DMS153 (cell line): ENCODE data around the gene SIN3B.

Source experiments
- DNase-seq: peaks from one replicate; lab custom pipeline; 2025; lab: John Stamatoyannopoulos, UW

Gene SIN3B

DNA sequence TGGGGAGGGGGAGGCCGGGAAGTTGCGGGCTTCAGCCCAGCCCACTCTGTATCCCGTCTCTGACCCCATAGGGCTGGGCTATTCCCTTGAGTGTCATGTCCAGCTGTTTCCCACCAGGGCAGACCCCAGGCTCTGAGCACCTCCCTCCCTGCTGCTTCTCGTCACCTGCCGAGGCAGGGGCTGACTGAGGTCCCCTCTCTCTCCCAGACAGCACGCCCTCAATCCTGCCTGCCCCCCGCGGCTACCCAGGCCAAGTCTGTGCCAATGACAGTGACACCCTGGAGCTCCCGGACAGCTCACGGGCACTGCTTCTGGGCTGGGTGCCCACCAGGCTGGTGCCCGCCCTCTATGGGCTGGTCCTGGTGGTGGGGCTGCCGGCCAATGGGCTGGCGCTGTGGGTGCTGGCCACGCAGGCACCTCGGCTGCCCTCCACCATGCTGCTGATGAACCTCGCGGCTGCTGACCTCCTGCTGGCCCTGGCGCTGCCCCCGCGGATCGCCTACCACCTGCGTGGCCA is 60.2 kb downstream of the SIN3B start:
- no peak for DNase-seq

DNA sequence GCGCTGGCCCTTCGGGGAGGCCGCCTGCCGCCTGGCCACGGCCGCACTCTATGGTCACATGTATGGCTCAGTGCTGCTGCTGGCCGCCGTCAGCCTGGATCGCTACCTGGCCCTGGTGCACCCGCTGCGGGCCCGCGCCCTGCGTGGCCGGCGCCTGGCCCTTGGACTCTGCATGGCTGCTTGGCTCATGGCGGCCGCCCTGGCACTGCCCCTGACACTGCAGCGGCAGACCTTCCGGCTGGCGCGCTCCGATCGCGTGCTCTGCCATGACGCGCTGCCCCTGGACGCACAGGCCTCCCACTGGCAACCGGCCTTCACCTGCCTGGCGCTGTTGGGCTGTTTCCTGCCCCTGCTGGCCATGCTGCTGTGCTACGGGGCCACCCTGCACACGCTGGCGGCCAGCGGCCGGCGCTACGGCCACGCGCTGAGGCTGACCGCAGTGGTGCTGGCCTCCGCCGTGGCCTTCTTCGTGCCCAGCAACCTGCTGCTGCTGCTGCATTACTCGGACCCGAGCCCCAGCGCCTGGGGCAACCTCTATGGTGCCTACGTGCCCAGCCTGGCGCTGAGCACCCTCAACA is 60.8 kb downstream of the SIN3B start:
- no peak for DNase-seq

DNA sequence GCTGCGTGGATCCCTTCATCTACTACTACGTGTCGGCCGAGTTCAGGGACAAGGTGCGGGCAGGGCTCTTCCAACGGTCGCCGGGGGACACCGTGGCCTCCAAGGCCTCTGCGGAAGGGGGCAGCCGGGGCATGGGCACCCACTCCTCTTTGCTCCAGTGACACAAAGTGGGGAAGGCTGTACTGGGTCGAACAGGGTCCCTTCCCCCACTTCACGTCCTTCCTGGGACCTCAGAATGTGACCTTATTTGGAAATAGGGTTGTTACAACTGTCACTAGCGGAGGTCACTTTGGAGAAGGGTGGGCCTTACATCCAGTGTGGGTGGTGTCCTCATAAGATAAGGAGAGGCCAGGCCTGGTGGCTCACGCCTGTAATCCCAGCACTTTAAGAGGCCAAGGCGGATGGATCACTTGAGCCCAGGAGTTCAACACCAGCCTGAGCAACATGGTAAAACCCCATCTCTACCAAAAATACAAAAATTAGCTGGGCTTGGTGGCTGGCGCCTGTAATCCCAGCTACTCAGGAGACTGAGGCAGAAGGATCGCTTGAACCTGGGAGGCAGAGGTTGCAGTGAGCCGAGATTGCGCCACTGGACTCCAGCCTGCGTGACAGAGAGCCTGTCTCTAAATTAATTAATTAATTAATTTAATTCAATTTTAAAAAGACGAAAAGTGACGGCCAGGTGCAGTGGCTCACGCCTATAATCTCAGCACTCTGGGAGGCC is 61.4 kb downstream of the SIN3B start:
- no peak for DNase-seq

DNA sequence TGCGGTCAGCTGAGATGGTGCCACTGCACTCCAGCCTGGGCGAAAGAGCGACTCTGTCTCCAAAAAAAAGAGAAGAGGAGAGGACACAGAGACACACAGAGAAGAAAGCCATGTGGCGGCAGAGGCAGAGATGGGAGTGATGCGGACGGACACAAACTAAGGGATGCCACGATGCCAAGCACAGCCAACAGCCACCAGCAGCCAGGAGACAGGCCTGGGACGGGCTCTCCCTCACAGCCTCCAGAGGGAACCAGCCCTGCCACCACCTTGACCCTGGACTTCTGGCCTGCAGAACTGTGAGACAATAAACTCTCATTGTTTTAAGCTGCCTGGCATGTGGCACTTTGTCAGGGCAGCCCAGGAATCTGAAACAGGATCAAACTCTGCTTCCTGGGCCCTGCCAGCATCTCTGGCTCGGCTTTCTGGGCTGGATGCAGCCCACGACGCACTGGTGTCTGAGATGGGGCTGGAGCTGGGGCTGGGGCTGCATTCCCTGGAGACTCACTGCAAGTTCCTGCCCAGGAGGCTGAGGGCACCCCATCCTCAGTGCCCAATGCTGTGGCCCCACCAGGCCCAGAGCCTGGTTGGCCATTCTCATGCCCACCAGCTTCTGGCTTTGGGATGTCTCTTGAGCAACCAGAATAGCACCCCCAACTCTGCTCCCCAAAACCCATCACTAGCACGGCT is 62.6 kb downstream of the SIN3B start:
- DNase-seq: no peak

DNA sequence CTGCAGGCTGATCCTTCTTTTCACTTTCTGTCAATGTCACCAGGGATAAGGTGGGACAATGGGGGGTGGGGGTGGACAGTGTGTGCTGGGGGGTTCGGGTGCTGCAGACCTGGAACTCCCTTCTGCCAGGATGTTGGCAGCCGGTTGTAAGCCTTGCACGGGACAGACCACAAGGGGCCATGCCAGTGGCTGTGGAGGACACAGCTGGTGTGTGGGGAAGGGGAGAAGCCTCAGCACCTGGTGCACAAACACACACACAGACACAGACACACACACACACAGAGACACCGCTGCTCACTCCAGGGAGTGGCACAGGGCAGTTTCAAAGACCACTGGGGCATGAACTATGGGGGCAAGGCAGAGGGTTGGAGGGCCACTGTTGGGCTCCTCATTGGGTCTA is 63.2 kb downstream of the SIN3B start:
- no peak for DNase-seq

DNA sequence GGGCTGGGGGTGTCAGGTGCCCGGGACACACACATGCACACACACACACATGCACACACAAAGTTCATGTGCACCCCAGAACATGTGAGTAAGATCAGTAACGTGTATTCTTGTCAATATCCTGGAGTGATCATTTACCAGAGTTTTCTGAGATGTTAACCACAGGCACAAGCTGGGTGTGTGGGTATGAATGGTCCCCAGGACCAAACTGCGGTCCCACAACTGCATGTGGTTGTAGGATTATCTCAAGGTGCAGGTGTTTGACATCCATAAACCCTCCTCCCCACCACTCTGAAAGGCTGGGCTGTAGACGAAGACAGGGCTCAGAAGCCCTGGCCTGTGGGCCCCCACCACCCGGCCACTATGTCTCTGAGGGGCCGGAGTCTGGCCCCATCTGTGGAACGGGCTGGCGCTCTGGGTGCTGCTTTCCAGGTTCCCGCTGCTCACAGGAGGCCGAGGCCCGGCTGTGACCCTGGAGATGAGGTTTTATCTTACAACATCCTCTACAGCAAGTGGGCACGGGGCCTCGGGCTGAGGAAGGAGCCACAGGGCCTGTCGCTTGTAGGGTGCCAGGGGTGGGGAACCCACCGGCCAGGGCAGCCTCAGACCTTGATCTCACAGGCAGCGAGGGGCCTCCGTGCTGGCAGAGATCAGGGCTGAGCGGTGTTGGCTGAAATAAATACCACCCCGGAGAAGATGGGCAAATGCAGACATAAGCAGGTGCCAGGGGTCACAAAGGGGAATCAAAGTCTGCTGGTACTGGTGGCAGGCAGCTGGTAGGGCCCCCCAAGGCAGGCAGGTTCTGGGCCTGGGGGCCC is 63.9 kb downstream of the SIN3B start:
- DNase-seq: no peak

DNA sequence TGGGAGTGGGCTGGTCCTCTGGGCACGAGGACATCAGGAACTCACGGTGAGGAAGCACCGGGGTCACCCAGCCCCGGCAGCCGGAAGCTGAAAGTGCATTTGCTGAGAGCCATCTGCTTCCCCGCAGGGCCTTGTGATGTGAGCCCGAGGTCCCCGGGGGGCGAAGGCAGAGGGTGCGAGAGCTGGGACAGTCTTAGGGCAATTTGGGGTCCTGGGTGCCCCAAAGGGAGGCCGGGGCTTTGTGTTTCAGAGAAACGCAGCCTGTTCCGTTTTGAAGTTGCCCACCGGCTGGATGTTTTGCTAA is 64.4 kb downstream of the SIN3B start:
- DNase-seq: no peak

DNA sequence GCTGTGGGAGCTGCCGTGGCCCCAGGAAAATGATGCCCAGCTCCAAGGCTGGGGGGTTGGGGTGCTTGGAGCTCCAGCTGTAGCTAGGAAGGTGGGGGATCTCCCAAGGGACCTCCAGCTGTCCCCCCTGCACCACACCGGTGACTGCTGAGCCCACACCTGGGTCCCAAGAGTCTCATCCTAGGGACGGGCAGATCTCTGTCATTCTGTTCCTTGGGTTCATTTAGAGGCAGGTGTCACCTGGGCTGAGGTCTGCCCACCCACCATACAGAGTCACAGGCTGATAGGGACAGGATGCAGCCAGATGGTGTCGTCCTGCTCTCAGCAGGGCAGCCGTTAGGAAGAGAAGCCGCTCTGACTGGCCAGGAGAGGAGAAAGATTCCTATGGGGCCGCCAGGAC is 64.9 kb downstream of the SIN3B start:
- DNase-seq: no peak

DNA sequence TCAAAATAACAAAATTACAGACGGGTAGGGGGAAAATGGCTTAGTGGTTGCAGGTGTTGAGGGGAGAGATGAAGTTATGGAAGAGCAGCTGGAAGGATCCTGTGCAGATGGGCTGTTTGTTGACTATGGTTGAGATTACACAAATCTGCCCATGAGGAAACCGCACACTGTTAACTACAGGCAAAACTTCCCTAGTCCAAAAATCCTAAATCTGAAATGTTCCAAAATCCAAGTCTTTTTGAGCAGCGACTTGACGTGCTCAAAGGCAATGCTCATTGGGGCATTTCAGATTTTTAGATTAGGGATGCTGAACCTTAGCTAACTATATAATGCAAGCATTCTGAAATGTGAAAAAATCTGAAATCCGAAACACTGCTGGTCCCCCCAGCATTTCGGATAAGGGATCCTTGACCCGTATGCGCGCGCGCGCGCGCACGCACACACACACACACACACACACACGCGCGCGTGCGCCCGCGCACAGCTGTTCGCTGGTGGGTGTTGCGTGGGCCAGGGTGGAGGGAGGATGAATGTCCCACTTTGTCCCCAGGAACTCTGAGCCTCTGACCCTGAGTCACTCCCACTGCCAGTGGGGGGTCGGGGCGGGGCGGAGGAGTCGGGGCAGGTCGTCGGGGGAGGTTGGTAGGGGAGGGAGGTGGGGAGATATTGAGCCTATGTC is 66.4 kb downstream of the SIN3B start:
- DNase-seq: no peak

DNA sequence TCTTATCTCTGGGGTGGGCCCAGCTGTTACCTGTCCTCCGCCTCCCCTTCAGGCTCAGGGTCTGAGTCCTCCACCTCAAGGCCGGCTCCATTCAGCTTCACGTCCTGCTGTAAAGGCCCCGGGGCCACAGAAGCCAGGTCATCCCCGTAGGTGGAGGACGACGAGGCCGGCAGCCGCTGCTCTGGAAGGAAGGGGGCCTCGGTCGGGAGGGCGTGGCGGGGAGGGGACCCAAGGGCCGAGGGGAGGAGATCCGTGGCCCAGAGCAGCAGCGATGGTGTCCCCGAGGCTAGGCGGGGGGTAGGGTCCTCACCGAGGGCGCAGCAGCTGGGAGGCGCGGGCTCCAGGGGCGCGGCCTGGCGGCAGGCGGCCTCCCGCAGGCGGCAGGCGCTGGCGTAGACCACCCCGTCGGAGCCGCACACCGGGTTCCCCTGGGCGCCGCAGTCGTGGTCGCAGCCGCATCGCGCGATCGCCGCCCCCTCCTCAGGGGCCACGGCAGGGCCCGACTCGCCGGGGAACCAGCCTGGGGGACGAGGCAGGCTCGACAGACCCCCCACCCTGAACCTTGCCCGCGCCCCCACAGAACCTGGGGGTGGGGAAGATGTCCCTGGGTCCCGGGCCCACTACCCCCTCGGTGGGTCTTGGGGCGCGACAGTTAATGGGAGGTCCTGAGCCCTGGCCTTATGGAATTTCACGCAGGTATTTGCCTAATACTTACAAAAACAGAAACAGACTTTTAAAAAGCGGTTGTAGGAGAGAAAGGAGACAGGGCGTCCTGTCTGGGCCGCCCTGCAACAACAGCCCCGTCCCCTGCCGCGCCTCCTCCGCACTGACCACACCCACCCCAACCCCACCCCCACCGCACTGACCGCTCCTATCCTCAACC is 67.2 kb downstream of the SIN3B start:
- DNase-seq: no peak

DNA sequence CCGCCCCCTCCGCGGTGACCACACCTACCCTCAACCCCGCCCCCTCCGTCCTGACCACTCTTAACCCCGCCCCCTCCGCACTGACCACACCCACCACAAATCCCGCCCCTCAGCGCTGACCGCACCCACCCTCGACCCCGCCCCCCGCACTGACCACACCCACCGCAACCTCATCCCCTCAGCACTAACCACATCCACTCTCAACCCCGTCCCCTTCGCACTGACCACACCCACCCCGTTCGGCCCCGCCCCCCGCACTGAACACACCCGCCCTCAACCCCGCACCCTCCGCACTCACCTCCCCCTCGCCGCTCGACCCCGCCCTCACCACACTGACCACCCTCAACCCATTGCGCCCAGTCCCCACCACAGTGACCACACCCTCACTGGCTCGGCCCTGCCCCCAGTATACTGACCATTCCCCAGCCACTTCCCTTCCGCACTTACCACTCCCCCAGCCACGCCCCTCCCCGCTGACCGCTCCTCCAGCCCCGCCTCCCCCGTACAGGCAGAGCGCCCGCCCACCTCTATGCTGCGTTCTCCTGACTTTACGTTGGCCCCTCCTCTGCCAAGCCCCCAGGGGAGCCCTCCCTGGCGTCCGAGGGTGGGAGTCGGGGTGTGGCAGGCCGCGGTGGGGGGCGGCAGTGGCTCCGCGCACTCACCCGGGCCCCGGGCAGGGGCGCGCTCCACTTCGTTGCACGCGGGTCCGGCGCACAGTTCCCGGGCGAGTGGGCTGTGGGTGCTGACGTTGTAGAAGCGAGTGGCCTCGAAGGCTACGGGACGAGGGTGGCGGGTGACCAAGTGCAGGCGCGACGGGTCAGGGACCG is 68.0 kb downstream of the SIN3B start:
- no peak for DNase-seq

DNA sequence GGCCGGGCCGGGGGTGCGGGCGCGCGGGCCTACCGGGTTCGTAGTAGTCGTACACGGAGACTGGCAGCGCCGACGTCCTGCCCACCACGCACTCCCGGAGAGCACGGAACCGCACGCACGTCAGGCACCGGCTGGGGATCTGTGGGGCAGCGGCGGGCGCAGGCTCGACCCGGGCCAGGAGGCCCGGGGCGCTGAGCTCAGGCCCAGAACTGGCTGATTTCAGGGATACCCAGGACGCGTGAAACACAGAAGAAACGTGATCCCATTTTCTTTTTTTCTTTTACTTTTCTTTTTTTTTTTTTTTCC is 68.6 kb downstream of the SIN3B start:
- DNase-seq: no peak

DNA sequence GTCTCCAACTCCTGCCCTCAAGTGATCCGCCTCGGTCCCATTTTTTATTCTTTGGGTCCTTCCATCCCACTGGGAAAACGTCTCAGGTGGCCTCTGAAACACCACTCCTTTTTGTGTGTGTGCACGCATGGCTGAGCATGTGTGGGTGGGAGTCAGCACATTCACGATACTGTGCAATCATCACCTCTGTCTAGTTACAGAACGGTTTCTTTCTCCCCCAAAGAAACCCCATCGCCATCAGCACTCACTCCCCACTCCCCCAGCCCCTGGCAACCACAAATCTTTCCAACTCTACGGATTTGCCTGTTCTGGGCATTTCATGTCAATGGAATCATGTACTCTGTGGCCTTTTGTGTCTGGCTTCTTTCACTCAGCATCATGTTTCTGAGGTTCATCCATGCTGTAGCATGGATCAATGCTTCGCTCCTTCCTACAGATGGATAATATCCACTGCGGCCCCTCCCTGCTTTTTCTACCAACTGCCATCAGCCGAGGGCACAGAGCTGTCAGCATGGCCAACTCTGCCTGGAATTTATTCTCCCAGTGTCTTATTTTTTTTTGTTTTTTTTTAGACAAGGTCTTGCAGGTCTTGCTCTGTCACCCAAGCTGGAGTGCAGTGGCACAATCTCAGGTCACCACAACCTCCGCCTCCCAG is 69.3 kb downstream of the SIN3B start:
- no peak for DNase-seq

DNA sequence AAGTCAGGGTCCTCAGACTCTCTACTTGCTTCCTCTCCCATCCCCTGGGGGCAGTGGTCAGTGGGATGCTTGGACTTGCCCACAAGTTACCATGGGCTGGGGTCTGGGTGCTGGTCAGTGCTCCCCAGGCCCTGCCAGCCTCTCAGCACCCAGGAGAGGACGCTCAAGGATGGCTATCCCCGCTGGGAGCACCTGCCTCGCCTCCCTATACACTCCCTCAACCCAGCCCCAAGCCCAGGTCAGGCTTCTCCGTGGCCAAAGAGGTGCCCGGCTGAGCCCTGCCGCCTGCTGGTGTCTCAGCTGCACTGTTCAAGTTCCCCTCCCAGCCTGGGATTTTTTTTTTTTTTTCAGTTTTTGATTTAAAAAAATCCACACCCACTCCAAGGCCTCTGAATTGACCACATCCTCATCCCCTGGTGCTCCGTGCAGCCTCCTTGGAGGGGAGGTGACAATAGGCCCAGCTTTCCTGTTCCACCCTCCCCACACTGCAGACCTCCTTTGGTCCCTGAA is 70.4 kb downstream of the SIN3B start:
- DNase-seq: no peak

DNA sequence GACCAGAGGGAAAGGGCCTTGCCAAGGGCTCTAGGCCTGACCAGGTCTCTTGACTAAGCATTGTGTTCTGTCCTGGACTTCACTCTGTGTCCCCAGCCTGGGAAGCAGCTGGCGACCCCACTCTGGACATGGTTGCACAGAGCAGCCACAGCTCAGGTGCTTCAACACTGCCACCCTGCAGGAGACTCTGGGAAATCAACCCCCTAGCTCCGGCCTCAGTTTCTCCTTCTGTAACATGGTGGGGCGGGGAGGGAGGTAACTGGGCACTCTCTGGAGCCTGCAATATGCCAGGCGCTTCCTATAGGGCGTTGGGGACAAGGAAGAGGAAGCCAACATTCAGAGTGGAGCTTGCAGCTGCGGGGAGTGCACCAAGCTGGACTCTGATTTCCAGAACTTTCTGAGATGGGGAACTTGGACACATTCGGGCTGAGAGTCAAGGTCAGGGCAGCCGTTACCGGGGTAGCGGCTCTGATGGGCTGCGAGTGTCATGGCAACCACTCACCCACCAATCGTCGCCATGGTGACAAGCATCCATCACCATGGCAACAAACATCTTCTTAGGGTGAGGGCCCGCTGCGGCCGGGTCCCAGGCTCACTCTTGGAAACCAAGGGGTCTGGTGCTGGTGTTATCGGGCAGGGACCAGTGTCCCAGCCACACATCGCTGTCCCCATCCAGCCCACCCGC is 72.4 kb downstream of the SIN3B start:
- DNase-seq: no peak

DNA sequence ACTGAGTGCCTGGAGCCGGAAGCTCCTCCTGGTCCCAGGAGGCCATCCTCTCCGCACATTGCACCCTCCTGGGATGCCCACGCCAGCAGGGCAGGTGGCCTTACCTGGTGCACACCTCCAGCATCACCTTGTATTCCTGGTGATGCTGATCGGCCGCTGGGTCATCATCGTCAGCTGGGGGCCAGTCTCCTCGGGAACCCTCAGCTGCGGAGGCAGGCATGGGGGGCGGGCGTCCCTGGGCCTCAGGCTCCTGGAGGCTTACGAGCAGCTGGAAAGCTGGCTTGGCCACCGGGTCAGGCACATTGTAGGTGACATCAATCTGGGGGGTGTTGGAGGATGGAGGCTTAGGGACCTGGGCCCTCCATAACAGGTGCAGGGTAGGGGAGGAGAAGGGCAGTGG is 73.3 kb downstream of the SIN3B start:
- DNase-seq: no peak

DNA sequence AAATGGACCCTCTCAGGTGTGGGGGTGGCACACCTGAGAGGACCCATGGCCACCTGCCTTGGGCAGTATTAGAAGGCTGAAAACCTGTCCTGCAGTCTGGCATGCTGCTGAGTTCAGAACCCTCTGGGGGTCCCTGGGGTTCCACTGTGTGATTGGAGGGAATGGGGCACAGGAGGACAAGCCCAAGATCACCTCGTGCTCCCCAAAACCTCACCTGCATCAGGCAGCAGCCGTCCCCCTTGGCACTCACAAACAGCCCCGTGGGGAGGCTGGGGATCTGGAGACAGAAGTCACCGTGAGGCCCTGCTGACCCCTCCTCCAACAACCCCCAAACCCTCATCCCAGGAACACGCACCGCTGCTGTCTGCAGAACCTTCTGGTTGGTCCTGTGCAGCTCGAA is 74.1 kb downstream of the SIN3B start:
- DNase-seq: no peak

DNA sequence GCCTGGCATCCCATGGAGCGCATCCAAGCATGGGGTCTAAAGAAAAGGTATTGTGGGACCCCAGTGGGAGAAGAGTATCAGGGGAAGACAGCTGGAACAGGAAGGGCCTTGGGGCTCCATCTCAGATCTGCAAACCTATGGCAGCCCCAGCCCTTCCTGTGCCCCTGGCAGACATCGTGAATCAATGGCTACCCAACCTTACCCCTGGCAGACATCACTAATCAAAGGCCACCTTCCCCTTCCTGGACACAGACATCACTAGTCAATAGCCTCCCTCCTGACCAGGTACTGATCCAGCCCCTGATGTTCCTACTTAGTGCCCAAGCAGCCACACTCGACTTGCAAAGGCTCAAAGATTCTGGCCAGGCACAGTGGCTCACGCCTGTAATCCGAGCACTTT is 75.4 kb downstream of the SIN3B start:
- no peak for DNase-seq

DNA sequence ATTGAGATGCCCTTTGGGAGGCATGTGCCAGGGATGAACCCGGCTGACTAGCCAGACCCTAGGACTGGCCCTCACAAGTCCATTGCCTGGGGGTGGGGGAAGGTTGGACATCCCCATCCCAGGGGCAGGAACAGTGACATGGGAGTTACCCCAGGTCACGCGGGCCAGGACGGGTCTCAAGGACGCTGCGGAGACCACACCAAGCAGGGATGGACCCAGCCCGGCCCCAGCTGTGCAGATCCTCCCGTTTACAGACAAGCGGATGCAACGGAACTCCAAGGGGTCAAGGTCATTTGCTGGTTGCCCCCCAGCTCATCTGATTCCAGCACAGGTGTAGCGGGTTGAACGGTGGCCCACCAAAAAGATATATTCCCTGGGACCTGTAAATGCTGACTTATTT is 79.6 kb downstream of the SIN3B start:
- no peak for DNase-seq
